Measurements from ENCODE around the gene POP7. TPM values are rescaled to one million over a fixed set of nuclear protein-coding genes. Genes with fewer than 3 reads are reported as not detected.
"Not testable (repeated sequence)": the region's sequence is repeated elsewhere in the genome, so short reads cannot be mapped to it uniquely, and the experiment has no call there.

Gene POP7
- total RNA-seq, 2 experiments from 2014 or later = 47.2 to 94.3 TPM

DNA sequence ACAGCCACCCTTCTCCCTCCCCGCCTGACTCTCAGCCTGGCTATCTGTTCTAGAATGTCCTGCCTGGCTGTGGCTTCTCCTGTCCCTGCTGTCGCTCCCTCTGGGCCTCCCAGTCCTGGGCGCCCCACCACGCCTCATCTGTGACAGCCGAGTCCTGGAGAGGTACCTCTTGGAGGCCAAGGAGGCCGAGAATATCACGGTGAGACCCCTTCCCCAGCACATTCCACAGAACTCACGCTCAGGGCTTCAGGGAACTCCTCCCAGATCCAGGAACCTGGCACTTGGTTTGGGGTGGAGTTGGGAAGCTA lies 15.5 kb downstream of the POP7 start:
- no peaks in the 10 kb centered on the region for H3K9me2 ChIP-seq (ENCODE audit: insufficient read depth, low read length)
- BruUV-seq (replicated peaks) = no TSS peak
- H3K4me1 ChIP-seq (ENCODE audit: insufficient read depth, low read length, poor library complexity, severe bottlenecking) = no peaks in the 10 kb centered on the region
- no peak overlapping the region for H3K4me3 ChIP-seq (ENCODE audit: low read depth, low read length, poor library complexity, severe bottlenecking)
- H4K20me1 ChIP-seq (ENCODE audit: insufficient read depth, low read length) = no peaks in the 10 kb centered on the region
- H3K4me2 ChIP-seq (ENCODE audit: low read length) = no peak overlapping the region
- H3K79me2 ChIP-seq (ENCODE audit: insufficient read depth, low read depth, low read length) = no peaks in the 10 kb centered on the region
- no peaks in the 10 kb centered on the region for H3K9me3 ChIP-seq (ENCODE audit: low read length)
- ChIA-PET POLR2A (interaction anchor here (0.7 kb wide), 1 partner anchor 95 kb away, joined by 4 read pairs; no protein-coding TSS in a partner anchor), CTCF (ENCODE audit: unreplicated experiment) (no interaction called here)
- DNase-seq (ENCODE audit: low spot score) = no peak
- intact Hi-C loops (cut with micrococcal nuclease; ENCODE audit: unreplicated experiment) = loop anchor here (5.0 kb wide), 1 partner anchor 131 kb away; the partner anchor contains the start of gene SLC12A9
- TF ChIP-seq EZH2phosphoT487 (IDR thresholded peaks at IDR 0.05; ENCODE audit: borderline replicate concordance, low read depth, low read length) = no peak
- no peak overlapping the region for H3K27ac ChIP-seq (ENCODE audit: low read depth, low read length, poor library complexity, severe bottlenecking)
- H2AFZ ChIP-seq (ENCODE audit: low read length) = no peak overlapping the region
- H3K36me3 ChIP-seq (ENCODE audit: insufficient read depth, low read length) = no peaks in the 10 kb centered on the region

GRCh38 chr7:100722480-100723212 lies 16.7 kb downstream of the POP7 start:
- H3K27ac ChIP-seq (ENCODE audit: low read depth, low read length, poor library complexity, severe bottlenecking) = no peak overlapping the region
- no peak for DNase-seq (ENCODE audit: low spot score)
- POLR2A ChIA-PET = no interaction called here
- CTCF ChIA-PET (ENCODE audit: unreplicated experiment) = interaction anchor here (0.6 kb wide), 1 partner anchor 204 kb away, joined by 3 read pairs; no protein-coding TSS in a partner anchor
- H3K9me2 ChIP-seq (ENCODE audit: insufficient read depth, low read length) = no peaks in the 10 kb centered on the region
- H3K9me3 ChIP-seq (ENCODE audit: low read length) = no peaks in the 10 kb centered on the region
- H3K4me1 ChIP-seq (ENCODE audit: insufficient read depth, low read length, poor library complexity, severe bottlenecking) = no peaks in the 10 kb centered on the region
- TF ChIP-seq EZH2phosphoT487 (IDR thresholded peaks at IDR 0.05; ENCODE audit: borderline replicate concordance, low read depth, low read length) (no peak), CTCF (conservative IDR thresholded peaks at IDR 0.05; ENCODE audit: low read length) (no peak)
- intact Hi-C loops (cut with micrococcal nuclease; ENCODE audit: unreplicated experiment) = loop anchor here (5.0 kb wide), 1 partner anchor 130 kb away; the partner anchor contains the start of gene SLC12A9
- H4K20me1 ChIP-seq (ENCODE audit: insufficient read depth, low read length) = no peaks in the 10 kb centered on the region
- no peaks in the 10 kb centered on the region for H3K79me2 ChIP-seq (ENCODE audit: insufficient read depth, low read depth, low read length)
- no peaks in the 10 kb centered on the region for H3K36me3 ChIP-seq (ENCODE audit: insufficient read depth, low read length)
- H3K4me2 ChIP-seq (ENCODE audit: low read length) = no peak overlapping the region
- H2AFZ ChIP-seq (ENCODE audit: low read length) = no peak overlapping the region
- no peak overlapping the region for H3K4me3 ChIP-seq (ENCODE audit: low read depth, low read length, poor library complexity, severe bottlenecking)
- BruUV-seq (replicated peaks) = no TSS peak

DNA sequence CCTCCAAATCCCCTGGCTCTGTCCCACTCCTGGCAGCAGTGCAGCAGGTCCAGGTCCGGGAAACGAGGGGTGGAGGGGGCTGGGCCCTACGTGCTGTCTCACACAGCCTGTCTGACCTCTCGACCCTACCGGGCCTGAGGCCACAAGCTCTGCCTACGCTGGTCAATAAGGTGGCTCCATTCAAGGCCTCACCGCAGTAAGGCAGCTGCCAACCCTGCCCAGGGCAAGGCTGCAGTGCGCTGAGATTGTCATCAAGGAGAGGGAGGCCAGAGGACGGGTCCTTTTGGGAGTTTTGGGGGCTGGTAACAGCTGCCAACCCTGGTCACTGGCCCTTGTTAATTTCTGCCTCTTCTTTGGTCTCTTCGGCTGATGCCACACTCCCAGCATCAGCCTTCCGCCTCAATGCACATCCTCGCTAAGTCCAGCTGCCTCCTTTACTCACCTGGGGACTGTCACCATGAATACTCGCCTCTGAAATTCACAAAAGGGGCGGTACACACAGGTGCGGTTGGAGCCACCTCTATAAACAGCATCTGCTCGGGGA lies 17.9 kb downstream of the POP7 start:
- TF ChIP-seq EZH2phosphoT487 (IDR thresholded peaks at IDR 0.05; ENCODE audit: borderline replicate concordance, low read depth, low read length) (no peak), CTCF (conservative IDR thresholded peaks at IDR 0.05; ENCODE audit: low read length) (no peak)
- CTCF ChIA-PET (ENCODE audit: unreplicated experiment) = interaction anchor here (0.6 kb wide), 1 partner anchor 205 kb away, joined by 3 read pairs; no protein-coding TSS in a partner anchor
- DNase-seq (ENCODE audit: low spot score) = no peak
- Histone ChIP-seq H3K9me3 (ENCODE audit: low read length) (no peaks in the 10 kb centered on the region), H4K20me1 (ENCODE audit: insufficient read depth, low read length) (no peaks in the 10 kb centered on the region), H3K36me3 (ENCODE audit: insufficient read depth, low read length) (no peaks in the 10 kb centered on the region), H3K79me2 (ENCODE audit: insufficient read depth, low read depth, low read length) (no peaks in the 10 kb centered on the region), H3K4me2 (ENCODE audit: low read length) (no peak overlapping the region), H3K4me1 (ENCODE audit: insufficient read depth, low read length, poor library complexity, severe bottlenecking) (no peaks in the 10 kb centered on the region), H3K27ac (ENCODE audit: low read depth, low read length, poor library complexity, severe bottlenecking) (no peak overlapping the region), H3K9me2 (ENCODE audit: insufficient read depth, low read length) (no peaks in the 10 kb centered on the region), H3K4me3 (ENCODE audit: low read depth, low read length, poor library complexity, severe bottlenecking) (no peak overlapping the region), H2AFZ (ENCODE audit: low read length) (no peak overlapping the region)
- POLR2A ChIA-PET = no interaction called here
- BruUV-seq (replicated peaks) = no TSS peak
- intact Hi-C loops (cut with micrococcal nuclease; ENCODE audit: unreplicated experiment) = loop anchor here (5.0 kb wide), 1 partner anchor 128 kb away; the partner anchor contains the start of gene SLC12A9

DNA sequence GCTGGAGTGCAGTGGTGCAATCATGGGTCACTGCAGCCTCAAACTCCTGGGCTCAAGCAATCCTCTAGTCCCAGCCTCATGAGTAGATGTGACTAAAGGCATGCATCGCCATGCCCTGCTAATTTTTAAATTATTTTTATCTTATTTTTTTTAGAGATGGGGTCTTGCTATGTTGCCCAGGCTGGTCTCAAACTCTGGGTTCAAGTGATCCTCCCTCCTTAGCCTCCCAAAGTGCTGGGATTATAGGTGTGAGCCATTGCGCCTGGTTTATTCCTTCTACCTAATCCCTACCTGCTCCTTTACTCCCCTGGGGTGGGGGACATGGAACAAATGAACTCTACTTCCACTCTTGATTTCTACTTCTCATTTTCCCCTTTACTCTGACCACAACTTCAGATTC lies 18.4 kb downstream of the POP7 start:
- POLR2A ChIA-PET = interaction anchor here (0.7 kb wide), 1 partner anchor 112 kb away, joined by 3 read pairs; no protein-coding TSS in a partner anchor
- DNase-seq (ENCODE audit: low spot score); H3K4me1 ChIP-seq (ENCODE audit: insufficient read depth, low read length, poor library complexity, severe bottlenecking); H3K27ac ChIP-seq (ENCODE audit: low read depth, low read length, poor library complexity, severe bottlenecking); H3K9me2 ChIP-seq (ENCODE audit: insufficient read depth, low read length); H4K20me1 ChIP-seq (ENCODE audit: insufficient read depth, low read length); H3K9me3 ChIP-seq (ENCODE audit: low read length); H3K79me2 ChIP-seq (ENCODE audit: insufficient read depth, low read depth, low read length); H3K36me3 ChIP-seq (ENCODE audit: insufficient read depth, low read length); H3K4me2 ChIP-seq (ENCODE audit: low read length); H2AFZ ChIP-seq (ENCODE audit: low read length); H3K4me3 ChIP-seq (ENCODE audit: low read depth, low read length, poor library complexity, severe bottlenecking); BruUV-seq (replicated peaks): not testable (repeated sequence)
- CTCF ChIA-PET (ENCODE audit: unreplicated experiment) = interaction anchor here (1.2 kb wide), 1 partner anchor 19 kb away, joined by 4 read pairs; the partner anchor contains the start of gene POP7
- intact Hi-C loops (cut with micrococcal nuclease; ENCODE audit: unreplicated experiment) = loop anchor here (5.0 kb wide), 1 partner anchor 128 kb away; the partner anchor contains the start of gene SLC12A9

All from OCI-LY7 (cell line).